HFF-Myc (cell line): ENCODE data around the gene ODF2.
A peak's percentile ranks its signal among the peaks of the same experiment; 100 is the strongest.
"Not testable (repeated sequence)": the region's sequence is repeated elsewhere in the genome, so short reads cannot be mapped to it uniquely, and the experiment has no call there.

ENCODE experiments used
- DNase-seq: peaks from one replicate; pipeline ENCODE4 v3.0.0-alpha.2; 2011; ENCODE audit warnings: low read depth; ENCODE audit errors: extremely low read depth
- H3K4me3 ChIP-seq: replicated peaks from 2 replicates; pipeline ENCODE4 v1.5.1; 2011; ENCODE audit warnings: low read depth, mild to moderate bottlenecking, control low read depth, low read length
- TF ChIP-seq, protein P1 (sequence below): IDR thresholded peaks from 2 replicates; pipeline ENCODE4 v1.5.1; 2012; ENCODE audit warnings: mild to moderate bottlenecking, low read depth, low read length, control low read depth; ENCODE audit errors: missing control alignments

ODF2 gene

DNA sequence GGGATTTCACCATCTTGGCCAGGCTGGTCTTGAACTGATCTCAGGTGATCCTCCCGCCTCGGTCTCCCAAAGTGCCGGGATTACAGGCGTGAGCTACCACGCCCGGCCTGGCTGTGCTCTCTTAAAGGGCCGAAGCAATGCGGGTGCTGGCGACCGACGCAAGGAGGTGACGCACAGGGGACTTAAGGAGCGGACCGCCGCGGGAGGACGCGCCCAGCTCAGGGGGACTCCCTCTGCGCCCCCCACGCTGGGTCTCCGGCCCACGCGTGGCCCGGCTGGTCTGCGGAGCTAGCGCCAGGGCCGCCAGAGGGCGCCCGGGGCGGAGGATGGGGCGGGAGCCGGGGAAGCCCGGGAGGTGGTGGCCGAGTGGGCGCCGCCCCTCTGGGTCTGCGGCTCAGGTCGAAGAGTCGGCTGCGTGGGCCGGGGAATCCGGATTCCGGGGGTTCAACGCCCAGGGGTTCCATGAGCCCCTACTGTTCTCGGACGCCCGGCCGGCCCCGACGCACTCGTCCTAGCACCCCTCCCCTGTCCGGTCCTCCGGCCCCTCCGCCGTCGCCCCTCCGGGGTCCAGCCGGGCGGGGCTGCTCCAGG lies 35.7 kb upstream of the ODF2 start:
- no peak for DNase-seq
- TF ChIP-seq, protein P1, sequence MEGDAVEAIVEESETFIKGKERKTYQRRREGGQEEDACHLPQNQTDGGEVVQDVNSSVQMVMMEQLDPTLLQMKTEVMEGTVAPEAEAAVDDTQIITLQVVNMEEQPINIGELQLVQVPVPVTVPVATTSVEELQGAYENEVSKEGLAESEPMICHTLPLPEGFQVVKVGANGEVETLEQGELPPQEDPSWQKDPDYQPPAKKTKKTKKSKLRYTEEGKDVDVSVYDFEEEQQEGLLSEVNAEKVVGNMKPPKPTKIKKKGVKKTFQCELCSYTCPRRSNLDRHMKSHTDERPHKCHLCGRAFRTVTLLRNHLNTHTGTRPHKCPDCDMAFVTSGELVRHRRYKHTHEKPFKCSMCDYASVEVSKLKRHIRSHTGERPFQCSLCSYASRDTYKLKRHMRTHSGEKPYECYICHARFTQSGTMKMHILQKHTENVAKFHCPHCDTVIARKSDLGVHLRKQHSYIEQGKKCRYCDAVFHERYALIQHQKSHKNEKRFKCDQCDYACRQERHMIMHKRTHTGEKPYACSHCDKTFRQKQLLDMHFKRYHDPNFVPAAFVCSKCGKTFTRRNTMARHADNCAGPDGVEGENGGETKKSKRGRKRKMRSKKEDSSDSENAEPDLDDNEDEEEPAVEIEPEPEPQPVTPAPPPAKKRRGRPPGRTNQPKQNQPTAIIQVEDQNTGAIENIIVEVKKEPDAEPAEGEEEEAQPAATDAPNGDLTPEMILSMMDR = peak; percentile 85
- H3K4me3 ChIP-seq = peak overlapping the region; percentile 60

DNA sequence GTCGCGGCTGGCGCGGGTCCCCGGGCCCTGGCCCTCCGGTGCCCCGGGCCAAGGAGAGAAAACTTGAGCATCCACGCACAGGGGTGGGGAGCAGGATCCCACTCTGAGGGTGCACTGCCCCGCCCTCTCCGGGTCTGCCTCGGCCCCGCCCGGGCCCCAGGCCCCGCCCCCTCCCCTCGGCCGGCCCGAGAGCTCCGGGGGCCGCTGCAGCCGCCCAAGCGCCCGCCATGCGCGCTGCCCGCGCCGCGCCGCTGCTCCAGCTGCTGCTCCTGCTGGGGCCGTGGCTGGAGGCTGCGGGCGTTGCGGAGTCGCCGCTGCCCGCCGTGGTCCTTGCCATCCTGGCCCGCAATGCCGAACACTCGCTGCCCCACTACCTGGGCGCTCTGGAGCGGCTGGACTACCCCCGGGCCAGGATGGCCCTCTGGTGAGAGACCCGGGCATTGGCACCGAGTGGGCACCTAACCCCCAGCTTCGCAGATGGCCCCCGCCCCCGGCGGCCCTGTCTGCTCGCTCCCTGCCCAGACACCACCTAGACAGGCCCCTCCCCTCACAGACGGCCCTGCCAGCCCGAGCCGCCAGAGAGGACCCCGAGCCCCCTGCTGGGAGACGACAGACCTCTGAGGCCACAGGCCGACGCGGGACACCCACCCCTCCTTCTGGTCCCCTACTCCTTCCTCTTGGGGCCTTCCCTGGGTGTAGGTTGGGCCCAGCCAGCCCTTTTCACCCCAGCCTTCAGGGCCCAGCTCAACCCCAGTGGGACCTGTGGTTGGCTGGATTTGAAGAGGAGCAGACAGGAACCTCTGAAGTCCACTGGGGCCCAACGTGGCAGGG lies 34.9 kb upstream of the ODF2 start, which contains the start of gene CERCAM:
TSS of gene CERCAM (plus strand) at position 207 of the 831 bp plus-strand sequence. CDS start at position 228, 21 bp downstream.
- no peak for DNase-seq
- TF ChIP-seq, protein P1 = no peak
- peak within 1 kb of the TSS; percentile 60 for H3K4me3 ChIP-seq

DNA sequence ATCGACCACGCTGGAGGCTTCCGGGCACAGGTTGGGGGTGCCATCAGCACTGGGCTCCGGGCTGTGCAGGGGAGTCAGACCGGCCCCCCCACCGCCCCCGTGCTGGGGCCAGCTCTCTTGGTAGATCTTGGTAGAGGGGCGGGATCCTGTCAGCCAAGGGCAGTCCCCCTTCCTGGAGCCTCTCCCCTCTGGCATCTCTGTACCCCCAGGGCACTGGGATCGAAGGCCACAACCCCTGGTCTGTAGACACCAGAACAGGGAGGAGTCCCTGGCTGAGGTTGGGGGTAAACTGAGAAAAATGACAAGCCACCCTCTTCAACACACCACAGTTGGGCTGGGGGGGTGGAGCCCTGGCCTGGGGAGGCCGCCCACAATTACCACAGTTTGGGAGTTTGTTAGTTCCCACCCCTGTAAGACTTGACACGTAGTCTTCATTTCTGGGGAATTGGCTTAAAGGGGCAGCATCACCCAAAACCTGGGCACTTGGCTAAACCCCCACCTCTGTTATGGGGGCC lies 34.3 kb upstream of the ODF2 start:
- no peak for DNase-seq
- H3K4me3 ChIP-seq = peak overlapping the region; percentile 60
- TF ChIP-seq, protein P1 = no peak

- DNase-seq = not testable (repeated sequence)
- H3K4me3 ChIP-seq = peak overlapping the region; percentile 60
Measured at GRCh38 chr9:128422022-128422782, 33.6 kb upstream of the ODF2 start.

GRCh38 chr9:128422783-128423150 lies 33.0 kb upstream of the ODF2 start:
- H3K4me3 ChIP-seq = no peak overlapping the region
- DNase-seq = no peak
- TF ChIP-seq, protein P1 = no peak

DNA sequence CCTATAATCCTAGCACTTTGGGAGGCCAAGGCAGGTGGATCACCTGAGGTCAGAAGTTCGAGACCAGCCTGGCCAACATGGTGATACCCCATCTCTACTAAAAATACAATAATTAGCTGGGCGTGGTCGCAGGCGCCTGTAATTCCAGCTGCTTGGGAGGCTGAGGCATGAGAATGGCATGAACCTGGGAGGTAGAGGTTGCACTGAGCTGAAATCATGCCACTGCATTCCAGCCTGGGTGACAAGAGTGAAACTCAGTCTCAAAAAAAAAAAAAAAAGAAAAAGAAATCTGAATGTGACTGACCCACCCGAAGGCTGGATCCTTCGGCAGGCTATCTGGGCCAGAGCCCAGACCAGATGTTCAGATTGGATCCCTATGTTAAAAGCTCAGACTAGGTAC lies 32.5 kb upstream of the ODF2 start:
- not testable (repeated sequence) for DNase-seq, H3K4me3 ChIP-seq

DNA sequence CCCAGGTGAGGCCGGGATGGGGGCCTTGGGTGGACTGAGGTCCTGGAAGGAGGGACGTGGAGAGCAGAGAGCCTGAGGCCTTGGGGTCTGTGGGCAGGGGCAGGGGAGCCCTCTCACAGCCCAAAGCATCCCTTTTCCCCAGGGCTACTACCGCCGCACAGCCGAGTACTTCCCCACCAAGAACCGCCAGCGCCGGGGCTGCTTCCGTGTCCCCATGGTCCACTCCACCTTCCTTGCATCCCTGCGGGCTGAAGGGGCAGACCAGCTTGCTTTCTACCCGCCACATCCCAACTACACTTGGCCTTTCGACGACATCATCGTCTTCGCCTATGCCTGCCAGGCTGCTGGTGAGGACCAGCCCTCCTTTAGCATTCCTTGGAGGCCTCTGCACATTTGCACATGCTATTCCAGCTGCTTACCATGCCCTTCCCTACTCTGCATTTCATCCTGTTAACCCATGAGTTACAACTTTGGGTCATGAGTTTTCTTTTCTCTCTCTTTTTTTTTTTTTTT lies 31.5 kb upstream of the ODF2 start:
- H3K4me3 ChIP-seq = no peak overlapping the region
- TF ChIP-seq, protein P1 = no peak
- no peak for DNase-seq
